ENCODE measurements around the gene THTPA. TPM values are rescaled to one million over a fixed set of nuclear protein-coding genes. Genes with fewer than 3 reads are reported as not detected.

Gene THTPA
- 11.5 TPM for total RNA-seq

- H3K4me1 ChIP-seq (ENCODE audit: insufficient read depth, low read length): peaks cover 32% of the 10 kb centered on the region
- H3K9me3 ChIP-seq (ENCODE audit: low read depth, low read length): no peaks in the 10 kb centered on the region
- peak within 1 kb of the TSS; percentile 70 for H3K4me3 ChIP-seq (ENCODE audit: low read length)
- H3K27me3 ChIP-seq (ENCODE audit: insufficient read depth, low read length): no peaks in the 10 kb centered on the region
These were observed at the start of gene THTPA for GRCh38 chr14:23555882-23556699. THTPA (plus strand) TSS chr14:23556271; CDS start chr14:23556758, 487 bp downstream.

- Histone ChIP-seq H3K4me1 (ENCODE audit: insufficient read depth, low read length) (no peaks in the 10 kb centered on the region), H3K27me3 (ENCODE audit: insufficient read depth, low read length) (no peaks in the 10 kb centered on the region), H3K4me3 (ENCODE audit: low read length) (no peak overlapping the region), H3K9me3 (ENCODE audit: low read depth, low read length) (no peaks in the 10 kb centered on the region)
These were observed 43.9 kb upstream of the THTPA start for GRCh38 chr14:23512156-23512555.

- no peaks in the 10 kb centered on the region for H3K27me3 ChIP-seq (ENCODE audit: insufficient read depth, low read length)
- H3K9me3 ChIP-seq (ENCODE audit: low read depth, low read length): no peaks in the 10 kb centered on the region
- H3K4me3 ChIP-seq (ENCODE audit: low read length): no peak overlapping the region
- H3K4me1 ChIP-seq (ENCODE audit: insufficient read depth, low read length): no peaks in the 10 kb centered on the region
These were observed 42.9 kb upstream of the THTPA start for GRCh38 chr14:23513005-23513817.

- H3K9me3 ChIP-seq (ENCODE audit: low read depth, low read length): no peaks in the 10 kb centered on the region
- no peaks in the 10 kb centered on the region for H3K4me1 ChIP-seq (ENCODE audit: insufficient read depth, low read length)
These were observed 42.0 kb upstream of the THTPA start for GRCh38 chr14:23513818-23514643.

GRCh38 chr14:23514644-23514957 is 41.5 kb upstream of the THTPA start:
- Histone ChIP-seq H3K27me3 (ENCODE audit: insufficient read depth, low read length) (no peaks in the 10 kb centered on the region), H3K9me3 (ENCODE audit: low read depth, low read length) (no peaks in the 10 kb centered on the region), H3K4me3 (ENCODE audit: low read length) (no peak overlapping the region), H3K4me1 (ENCODE audit: insufficient read depth, low read length) (no peaks in the 10 kb centered on the region)

More at GRCh38 chr14:23513818-23514643, 42.0 kb upstream of the THTPA start:
- Histone ChIP-seq H3K27me3 (ENCODE audit: insufficient read depth, low read length) (no peaks in the 10 kb centered on the region), H3K4me3 (ENCODE audit: low read length) (no peak overlapping the region)

- Histone ChIP-seq H3K27me3 (ENCODE audit: insufficient read depth, low read length) (no peaks in the 10 kb centered on the region), H3K9me3 (ENCODE audit: low read depth, low read length) (no peaks in the 10 kb centered on the region), H3K4me3 (ENCODE audit: low read length) (no peak overlapping the region), H3K4me1 (ENCODE audit: insufficient read depth, low read length) (peaks cover 3% of the 10 kb centered on the region)
These were observed 38.3 kb upstream of the THTPA start for GRCh38 chr14:23517650-23518326.

GRCh38 chr14:23518709-23519108 is 37.4 kb upstream of the THTPA start:
- Histone ChIP-seq H3K4me3 (ENCODE audit: low read length) (no peak overlapping the region), H3K9me3 (ENCODE audit: low read depth, low read length) (no peaks in the 10 kb centered on the region), H3K27me3 (ENCODE audit: insufficient read depth, low read length) (no peaks in the 10 kb centered on the region), H3K4me1 (ENCODE audit: insufficient read depth, low read length) (peaks cover 3% of the 10 kb centered on the region)

- H3K27me3 ChIP-seq (ENCODE audit: insufficient read depth, low read length): no peaks in the 10 kb centered on the region
- peaks cover 3% of the 10 kb centered on the region for H3K4me1 ChIP-seq (ENCODE audit: insufficient read depth, low read length)
- H3K9me3 ChIP-seq (ENCODE audit: low read depth, low read length): no peaks in the 10 kb centered on the region
- H3K4me3 ChIP-seq (ENCODE audit: low read length): no peak overlapping the region
These were observed 35.1 kb upstream of the THTPA start for GRCh38 chr14:23520899-23521533.

- H3K9me3 ChIP-seq (ENCODE audit: low read depth, low read length): no peaks in the 10 kb centered on the region
- H3K4me3 ChIP-seq (ENCODE audit: low read length): no peak overlapping the region
- H3K4me1 ChIP-seq (ENCODE audit: insufficient read depth, low read length): peaks cover 3% of the 10 kb centered on the region
- no peaks in the 10 kb centered on the region for H3K27me3 ChIP-seq (ENCODE audit: insufficient read depth, low read length)
These were observed 34.1 kb upstream of the THTPA start for GRCh38 chr14:23521785-23522640.

- no peaks in the 10 kb centered on the region for H3K9me3 ChIP-seq (ENCODE audit: low read depth, low read length)
- no peaks in the 10 kb centered on the region for H3K27me3 ChIP-seq (ENCODE audit: insufficient read depth, low read length)
These were observed 33.4 kb upstream of the THTPA start for GRCh38 chr14:23522643-23523198.

GRCh38 chr14:23523229-23524016 is 32.6 kb upstream of the THTPA start:
- Histone ChIP-seq H3K4me1 (ENCODE audit: insufficient read depth, low read length) (peaks cover 3% of the 10 kb centered on the region), H3K9me3 (ENCODE audit: low read depth, low read length) (no peaks in the 10 kb centered on the region), H3K4me3 (ENCODE audit: low read length) (no peak overlapping the region), H3K27me3 (ENCODE audit: insufficient read depth, low read length) (no peaks in the 10 kb centered on the region)

More at GRCh38 chr14:23522643-23523198, 33.4 kb upstream of the THTPA start:
- Histone ChIP-seq H3K4me1 (ENCODE audit: insufficient read depth, low read length) (peaks cover 3% of the 10 kb centered on the region), H3K4me3 (ENCODE audit: low read length) (no peak overlapping the region)

- no peaks in the 10 kb centered on the region for H3K9me3 ChIP-seq (ENCODE audit: low read depth, low read length)
- no peaks in the 10 kb centered on the region for H3K27me3 ChIP-seq (ENCODE audit: insufficient read depth, low read length)
- no peak overlapping the region for H3K4me3 ChIP-seq (ENCODE audit: low read length)
- H3K4me1 ChIP-seq (ENCODE audit: insufficient read depth, low read length): peaks cover 3% of the 10 kb centered on the region
These were observed 31.1 kb upstream of the THTPA start for GRCh38 chr14:23524954-23525353.
